ENCODE measurements around the gene CNPY1. TPM values are rescaled to one million over a fixed set of nuclear protein-coding genes. Genes with fewer than 3 reads are reported as not detected.
"Not testable (repeated sequence)": the region's sequence is repeated elsewhere in the genome, so short reads cannot be mapped to it uniquely, and the experiment has no call there.

CNPY1 gene
- total RNA-seq, 1 experiment from 2014 or later, result not detected

DNA sequence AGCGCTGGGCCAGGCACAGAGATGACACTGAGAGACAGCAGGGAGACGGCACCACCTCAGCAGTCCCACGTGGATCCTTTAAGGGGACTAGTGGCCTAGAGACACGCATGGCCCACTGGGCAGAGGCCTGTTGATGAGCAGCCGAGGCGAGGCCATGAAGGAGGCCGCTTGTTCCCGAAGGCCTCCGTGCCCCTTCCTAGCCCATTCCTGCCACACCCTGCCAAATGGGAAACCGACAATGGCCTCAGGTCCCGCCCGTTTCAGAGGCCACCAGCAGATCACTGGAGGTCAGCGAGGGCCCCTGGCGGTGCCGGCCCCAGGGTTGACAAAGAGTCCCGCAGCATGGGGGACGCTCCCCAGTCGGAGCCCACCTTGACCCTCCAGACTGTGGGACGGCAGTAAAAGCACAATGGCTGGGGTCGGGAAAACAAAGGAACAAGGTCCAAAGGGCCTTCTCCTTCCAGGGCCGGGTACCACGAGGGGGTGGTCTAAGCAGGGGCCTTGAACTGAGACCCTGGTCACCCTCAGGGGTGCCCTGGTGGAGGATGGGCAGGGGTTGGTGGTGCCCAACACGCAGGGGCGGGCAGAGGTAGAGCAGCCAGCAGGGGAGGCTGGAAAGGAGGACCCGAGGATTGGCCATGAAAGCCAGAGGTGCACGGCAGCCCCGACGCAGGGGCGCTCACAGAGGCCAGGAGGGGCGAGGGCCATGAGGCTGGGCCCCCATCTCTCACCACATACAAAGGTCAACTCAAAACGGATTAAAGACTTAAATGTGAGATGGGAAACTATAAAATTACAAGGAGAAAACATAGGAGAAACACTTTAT, 19.9 kb upstream of the CNPY1 start:
- DNase-seq, result no peak
- H3K4me3 ChIP-seq, result no peak overlapping the region

GRCh38 chr7:155565596-155565995, 19.2 kb upstream of the CNPY1 start:
- H3K36me3 ChIP-seq, result no peaks in the 10 kb centered on the region
- H3K27me3 ChIP-seq, result no peaks in the 10 kb centered on the region
- no peak overlapping the region for H3K4me3 ChIP-seq
- no peak for DNase-seq
- no peaks in the 10 kb centered on the region for H3K9me3 ChIP-seq

More for the DNA sequence above, 19.9 kb upstream of the CNPY1 start:
- Histone ChIP-seq H3K36me3 (no peaks in the 10 kb centered on the region), H3K27me3 (no peaks in the 10 kb centered on the region), H3K9me3 (no peaks in the 10 kb centered on the region)

DNA sequence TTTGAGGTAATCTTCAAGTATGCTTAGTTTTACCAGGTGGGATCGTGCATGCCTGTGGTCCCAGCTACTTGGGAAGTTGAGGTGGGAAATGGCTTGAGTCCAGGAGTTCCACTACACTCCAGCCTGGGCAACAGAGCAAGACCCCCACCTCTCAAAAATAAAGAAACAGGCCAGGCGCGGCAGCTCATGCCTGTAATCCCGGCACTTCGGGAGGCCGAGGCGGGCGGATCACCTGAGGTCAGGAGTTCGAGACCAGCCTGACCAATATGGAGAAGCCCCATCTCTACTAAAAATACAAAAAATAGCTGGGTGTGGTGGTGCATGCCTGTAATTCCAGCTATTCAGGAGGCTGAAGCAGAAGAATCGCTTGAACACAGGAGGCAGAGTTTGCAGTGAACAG, 16.6 kb upstream of the CNPY1 start:
- H3K9me3 ChIP-seq, H3K4me3 ChIP-seq, H3K36me3 ChIP-seq, DNase-seq, H3K27me3 ChIP-seq: not testable (repeated sequence)

DNA sequence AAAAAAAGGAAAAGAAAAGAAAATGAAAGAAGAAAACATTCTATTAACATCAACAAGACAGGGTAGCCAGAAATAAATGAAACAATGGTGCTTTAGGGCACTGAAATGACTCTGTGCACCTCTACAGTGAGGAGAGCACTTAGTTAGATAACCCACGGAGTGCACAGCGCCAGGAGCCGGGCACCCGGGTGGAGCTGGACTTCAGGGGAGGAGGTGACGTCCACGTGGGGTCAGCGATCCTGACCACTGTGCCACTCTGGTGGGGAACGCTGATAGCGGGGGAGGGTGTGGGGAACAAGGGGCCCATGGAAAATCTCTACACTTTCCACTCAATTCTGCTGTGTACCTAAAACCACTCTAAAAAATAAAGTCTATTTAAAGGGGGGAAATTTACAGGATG, 15.7 kb upstream of the CNPY1 start:
- no peaks in the 10 kb centered on the region for H3K9me3 ChIP-seq
- H3K36me3 ChIP-seq, result no peaks in the 10 kb centered on the region
- H3K4me3 ChIP-seq, result no peak overlapping the region
- no peak for DNase-seq
- H3K27me3 ChIP-seq, result no peaks in the 10 kb centered on the region

- H3K9me3 ChIP-seq, result no peaks in the 10 kb centered on the region
- H3K27me3 ChIP-seq, result no peaks in the 10 kb centered on the region
- no peak for DNase-seq
- H3K4me3 ChIP-seq, result no peak overlapping the region
- no peaks in the 10 kb centered on the region for H3K36me3 ChIP-seq
Measured at GRCh38 chr7:155560982-155561686, 14.8 kb upstream of the CNPY1 start.

DNA sequence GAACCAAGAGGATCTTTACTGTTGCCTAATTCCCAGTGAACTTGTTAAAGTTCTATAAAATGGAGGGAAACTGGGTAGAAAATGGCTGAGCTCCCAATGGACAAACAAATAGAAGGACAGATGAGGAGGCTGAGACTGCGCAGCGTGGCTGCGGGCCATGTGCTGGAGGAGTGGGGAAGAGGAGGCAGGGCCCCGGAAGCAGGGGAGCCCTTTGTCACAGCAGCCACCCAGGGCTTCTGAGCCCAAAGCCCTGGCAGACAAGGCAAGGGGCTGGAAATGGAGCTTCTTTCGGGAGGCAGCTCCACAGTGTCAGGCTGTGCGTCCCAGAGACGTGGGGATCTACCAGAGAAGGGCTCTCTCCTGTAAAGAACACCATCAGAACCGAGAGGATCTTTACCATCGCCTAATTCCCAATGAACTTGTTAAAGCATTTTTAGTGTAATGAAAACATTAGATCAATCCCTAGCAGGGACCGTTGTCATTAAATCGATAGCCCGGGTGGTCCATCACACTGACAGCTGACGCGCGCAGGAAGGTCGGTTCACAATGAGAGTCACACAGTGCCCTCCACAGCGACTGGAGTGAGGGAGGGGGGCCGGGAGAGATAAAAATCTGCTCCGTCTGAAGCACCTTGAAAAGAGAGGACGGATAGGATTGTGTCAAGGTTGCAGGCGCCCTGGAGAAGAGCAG, 14.0 kb upstream of the CNPY1 start:
- Histone ChIP-seq H3K4me3 (no peak overlapping the region), H3K36me3 (no peaks in the 10 kb centered on the region), H3K9me3 (no peaks in the 10 kb centered on the region), H3K27me3 (no peaks in the 10 kb centered on the region)
- no peak for DNase-seq

DNA sequence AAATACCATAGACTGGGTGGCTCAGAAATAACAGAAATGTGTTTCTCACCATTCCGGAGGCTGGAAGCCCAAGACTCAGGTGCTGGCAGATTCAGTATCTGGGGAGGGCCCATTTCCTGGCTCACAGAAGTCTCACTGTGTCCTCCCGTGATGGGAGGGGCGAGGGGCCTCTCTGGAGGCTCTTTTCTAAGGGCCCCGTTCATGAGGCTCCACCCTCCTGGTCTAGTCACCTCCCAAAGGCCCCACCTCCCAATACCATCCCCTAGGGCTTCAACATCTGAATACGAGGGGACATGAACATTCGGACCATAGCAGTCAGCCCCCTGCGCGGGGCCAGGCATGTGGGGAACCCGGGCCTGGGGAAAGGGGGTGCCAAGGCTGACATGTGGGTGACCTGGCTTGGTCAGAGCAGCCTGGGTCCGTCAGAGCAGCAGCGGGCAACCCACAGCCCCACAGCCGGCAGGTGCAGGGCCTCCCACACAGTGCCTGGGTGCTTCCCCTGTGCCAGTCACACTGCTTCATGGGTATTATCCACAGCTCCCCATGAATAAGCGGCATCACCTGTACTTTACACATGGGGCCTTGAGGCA, 13.3 kb upstream of the CNPY1 start:
- no peaks in the 10 kb centered on the region for H3K9me3 ChIP-seq
- H3K36me3 ChIP-seq, result no peaks in the 10 kb centered on the region
- H3K4me3 ChIP-seq, result no peak overlapping the region
- no peak for DNase-seq
- no peaks in the 10 kb centered on the region for H3K27me3 ChIP-seq

GRCh38 chr7:155558961-155559360, 12.6 kb upstream of the CNPY1 start:
- Histone ChIP-seq H3K36me3 (no peaks in the 10 kb centered on the region), H3K27me3 (no peaks in the 10 kb centered on the region), H3K9me3 (no peaks in the 10 kb centered on the region), H3K4me3 (no peak overlapping the region)
- no peak for DNase-seq

GRCh38 chr7:155558351-155558750, 12.0 kb upstream of the CNPY1 start:
- Histone ChIP-seq H3K9me3 (no peaks in the 10 kb centered on the region), H3K4me3 (no peak overlapping the region), H3K36me3 (no peaks in the 10 kb centered on the region), H3K27me3 (no peaks in the 10 kb centered on the region)
- DNase-seq, result no peak

GRCh38 chr7:155557778-155558177, 11.4 kb upstream of the CNPY1 start:
- DNase-seq, result no peak
- H3K9me3 ChIP-seq, result no peaks in the 10 kb centered on the region
- no peaks in the 10 kb centered on the region for H3K27me3 ChIP-seq
- no peaks in the 10 kb centered on the region for H3K36me3 ChIP-seq
- H3K4me3 ChIP-seq, result no peak overlapping the region

GRCh38 chr7:155556763-155557162, 10.4 kb upstream of the CNPY1 start:
- DNase-seq, result no peak
- no peaks in the 10 kb centered on the region for H3K27me3 ChIP-seq
- H3K36me3 ChIP-seq, result no peaks in the 10 kb centered on the region
- no peak overlapping the region for H3K4me3 ChIP-seq
- no peaks in the 10 kb centered on the region for H3K9me3 ChIP-seq

DNA sequence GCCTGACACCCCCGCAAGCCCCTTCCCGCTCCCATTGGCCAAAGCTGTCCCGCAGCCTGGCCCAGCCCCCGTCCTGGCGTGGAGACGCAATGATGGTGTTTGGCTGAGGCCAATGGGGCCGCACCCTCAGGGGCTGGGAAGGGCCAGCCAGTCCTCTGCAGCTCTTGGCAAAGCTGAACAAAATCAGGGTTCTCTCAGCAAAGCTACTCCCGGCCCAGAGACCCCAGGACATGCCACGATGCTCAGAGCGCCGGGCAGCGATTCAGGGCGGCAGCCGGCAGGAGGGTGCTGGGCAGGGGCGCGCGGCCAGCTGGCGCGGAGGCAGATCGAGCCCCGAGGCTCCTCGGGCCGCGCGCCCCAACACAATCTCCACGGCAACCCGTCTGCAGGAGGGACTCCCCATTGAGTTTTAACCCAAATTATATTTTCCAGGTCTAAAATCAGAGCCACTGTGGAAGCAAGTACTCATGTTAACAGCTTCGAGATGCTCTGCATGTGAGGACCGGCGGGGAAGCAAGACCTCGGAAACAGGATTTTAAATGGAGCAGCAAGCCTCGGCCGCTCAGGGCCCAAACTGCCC, 8.8 kb upstream of the CNPY1 start:
- no peaks in the 10 kb centered on the region for H3K27me3 ChIP-seq
- no peaks in the 10 kb centered on the region for H3K36me3 ChIP-seq
- H3K4me3 ChIP-seq, result no peak overlapping the region
- no peak for DNase-seq
- H3K9me3 ChIP-seq, result no peaks in the 10 kb centered on the region

DNA sequence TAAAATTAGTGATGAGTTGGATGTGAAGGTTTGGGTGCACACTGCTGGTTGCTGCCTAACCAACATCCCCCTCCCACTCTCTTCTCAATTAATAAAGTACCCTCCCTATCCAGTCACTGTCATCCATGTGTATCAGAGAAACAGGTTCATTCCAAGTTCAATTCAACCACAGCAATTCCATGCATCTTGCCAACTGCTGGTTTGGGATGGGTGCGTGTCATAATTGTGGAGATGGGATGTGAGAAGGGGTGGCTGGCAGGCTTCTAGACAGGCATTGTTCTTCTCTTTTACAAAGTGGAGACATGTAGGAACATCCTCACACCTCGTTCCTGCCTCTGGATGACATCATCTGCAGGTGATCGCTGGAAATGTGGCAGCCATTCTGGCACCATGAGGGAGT, 7.5 kb upstream of the CNPY1 start:
- H3K9me3 ChIP-seq, result no peaks in the 10 kb centered on the region
- H3K36me3 ChIP-seq, result no peaks in the 10 kb centered on the region
- DNase-seq, result no peak
- no peaks in the 10 kb centered on the region for H3K27me3 ChIP-seq
- H3K4me3 ChIP-seq, result no peak overlapping the region

DNA sequence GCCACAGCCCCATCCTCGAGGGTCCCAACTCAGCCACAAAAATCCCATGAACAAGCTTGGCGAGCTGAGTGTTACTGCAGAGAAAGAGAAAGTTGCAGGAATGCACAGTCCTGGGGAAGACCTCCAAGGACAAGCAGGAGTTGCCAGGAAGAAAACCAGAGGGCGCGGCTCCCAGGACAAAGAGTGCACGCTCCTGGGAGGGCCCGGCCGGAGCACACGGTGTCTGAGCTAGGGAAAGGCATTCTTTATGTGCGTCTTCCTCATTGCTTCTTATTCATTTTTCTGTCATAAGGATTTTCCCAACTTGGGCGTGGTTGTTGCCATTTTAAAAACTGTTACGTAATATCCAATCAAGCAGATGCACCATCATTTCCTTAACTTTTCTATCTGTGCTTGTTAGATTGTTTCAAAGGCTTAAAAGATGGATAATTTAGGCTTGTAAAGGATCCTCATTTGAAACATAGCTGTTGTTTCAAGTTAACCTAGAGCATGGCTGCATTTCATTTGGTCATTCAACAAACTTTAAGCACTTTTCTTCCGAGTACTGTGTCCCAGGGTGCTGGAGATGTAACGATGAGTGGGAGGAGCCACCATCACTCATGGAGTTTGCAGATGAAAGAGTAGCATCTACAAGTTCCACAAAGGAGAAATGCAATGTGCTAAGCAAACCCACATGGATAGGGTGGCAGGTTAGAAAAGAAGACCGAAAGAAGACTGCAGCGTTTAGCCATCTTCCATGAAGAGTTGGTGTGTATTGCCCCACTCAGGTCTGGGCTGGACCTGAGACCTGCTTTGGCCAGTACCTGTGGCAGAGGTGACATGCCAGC, 5.6 kb upstream of the CNPY1 start:
- DNase-seq, result no peak
- no peaks in the 10 kb centered on the region for H3K36me3 ChIP-seq
- H3K4me3 ChIP-seq, result no peak overlapping the region
- H3K9me3 ChIP-seq, result no peaks in the 10 kb centered on the region
- H3K27me3 ChIP-seq, result no peaks in the 10 kb centered on the region

DNA sequence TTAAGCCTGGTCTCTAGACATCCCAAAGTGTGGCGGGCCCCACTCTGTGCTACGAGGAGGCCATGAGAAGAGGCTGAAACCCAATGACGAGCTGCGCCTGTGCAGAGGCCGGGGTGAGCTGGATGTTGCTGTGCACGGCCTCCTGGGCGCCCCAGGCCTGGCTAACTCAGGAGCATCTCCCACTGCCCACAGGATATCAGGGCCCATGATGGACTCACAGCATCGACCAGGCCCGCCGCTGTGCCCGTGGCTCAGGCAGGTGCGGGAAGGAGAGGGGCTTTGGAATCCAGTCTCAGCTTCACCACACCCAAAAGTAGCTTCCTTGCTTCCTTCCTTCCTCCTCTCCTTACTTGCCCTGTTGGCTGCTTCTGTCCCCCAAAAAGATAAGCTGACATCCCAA, 4.6 kb upstream of the CNPY1 start:
- no peaks in the 10 kb centered on the region for H3K36me3 ChIP-seq
- no peak for DNase-seq
- H3K4me3 ChIP-seq, result no peak overlapping the region
- H3K9me3 ChIP-seq, result no peaks in the 10 kb centered on the region
- H3K27me3 ChIP-seq, result no peaks in the 10 kb centered on the region

GRCh38 chr7:155549226-155549625, 2.9 kb upstream of the CNPY1 start:
- H3K27me3 ChIP-seq, result no peaks in the 10 kb centered on the region
- no peak for DNase-seq
- no peaks in the 10 kb centered on the region for H3K36me3 ChIP-seq
- H3K4me3 ChIP-seq, result no peak overlapping the region
- no peaks in the 10 kb centered on the region for H3K9me3 ChIP-seq
